GM21360 (cell line): ENCODE results near the gene TOM1L2.

Experiments
- ATAC-seq: cut with Tn5 transposase; IDR thresholded peaks from one replicate; pipeline ENCODE4 v1.9.1; 2021; ENCODE audit warnings: mild to moderate bottlenecking, moderate library complexity; ENCODE audit not compliant: unreplicated experiment

The TOM1L2 gene

DNA sequence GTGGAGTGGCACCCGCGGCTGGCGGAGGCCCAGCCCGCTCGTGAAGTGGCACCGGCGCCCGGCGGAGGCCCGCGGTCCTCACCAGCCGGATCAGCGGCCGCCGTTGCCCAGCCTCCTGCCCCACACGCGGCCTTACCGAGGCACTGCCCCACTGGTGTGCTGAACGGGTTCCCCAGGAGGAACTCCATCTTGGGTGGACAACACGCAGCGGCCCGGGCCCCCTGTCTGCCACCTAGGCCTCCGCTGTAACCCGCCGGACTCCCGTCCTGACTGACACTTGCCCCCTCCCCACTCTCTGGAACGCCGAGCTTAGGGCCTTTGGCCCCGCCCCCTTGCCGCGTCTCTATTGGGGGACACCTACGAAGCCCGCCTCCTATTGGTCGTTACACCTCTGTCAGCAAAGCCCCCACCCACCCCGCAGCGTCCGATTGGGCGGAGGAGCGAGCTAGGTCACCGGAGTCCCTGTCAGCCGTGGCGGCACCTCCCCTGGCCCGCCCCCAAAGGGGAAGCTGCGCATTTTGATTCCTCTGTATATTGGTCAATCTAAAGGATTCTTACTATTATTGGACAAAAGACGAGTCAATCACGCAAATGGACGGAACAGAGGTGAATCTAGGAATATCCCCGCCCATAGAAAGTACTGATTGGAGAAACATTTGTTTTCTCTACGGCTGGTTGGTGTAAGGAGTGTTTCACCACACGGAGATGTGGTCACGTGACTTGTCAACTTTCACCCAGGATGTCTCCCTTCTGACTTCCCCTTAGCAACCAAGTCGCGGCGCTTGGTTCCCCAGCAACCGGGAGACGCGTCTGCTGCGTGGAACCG, at the start of gene TOM1L2, which contains the start of gene DRC3:
TSS of gene TOM1L2 (minus strand) at position 275 of the 826 bp plus-strand sequence. CDS start at position 188, 87 bp downstream.
TSS of gene DRC3 (plus strand) at position 737 of the 826 bp plus-strand sequence. CDS start 4,737 bp downstream, outside the sequence.
- ATAC-seq, result peak; percentile 88

DNA sequence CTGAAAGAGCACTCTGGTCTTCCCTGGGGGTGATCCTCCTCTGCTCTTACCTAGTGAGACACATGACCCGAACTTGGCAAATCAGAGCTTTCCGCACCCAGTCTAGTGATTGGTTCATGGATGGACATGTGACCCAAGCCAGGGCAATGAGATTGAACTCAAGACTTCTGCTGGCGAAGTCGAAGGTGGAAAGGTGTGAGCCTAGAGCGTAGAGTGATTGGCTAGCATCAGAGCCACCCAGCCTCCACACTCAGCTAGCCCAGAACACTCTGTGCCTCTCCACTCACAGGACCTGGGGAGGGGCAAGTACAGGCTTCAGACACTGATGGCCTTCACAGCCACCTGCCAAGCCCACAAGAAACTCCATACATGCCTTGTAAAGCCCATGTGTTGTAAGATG, 49.2 kb upstream of the TOM1L2 start:
- no peak for ATAC-seq

DNA sequence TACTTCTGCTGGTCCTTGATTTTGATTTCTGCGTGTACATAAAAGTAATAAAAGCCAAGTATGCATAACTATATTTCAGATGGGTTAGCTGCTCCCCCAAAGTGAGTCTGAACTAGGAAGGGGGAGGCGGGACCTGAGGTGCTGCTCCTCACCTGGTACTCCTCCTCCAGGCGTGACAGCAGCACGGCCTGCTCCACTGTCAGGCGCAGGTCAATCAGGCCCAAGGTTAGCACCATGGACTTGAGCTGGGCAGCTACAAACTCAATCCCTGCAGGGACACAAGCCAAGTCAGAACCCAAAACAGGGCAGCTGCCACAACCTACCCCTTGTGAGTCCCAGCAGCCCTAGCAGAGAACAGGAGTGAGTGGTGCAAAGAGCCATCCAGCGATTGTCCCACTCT, 48.8 kb upstream of the TOM1L2 start:
- ATAC-seq, result no peak

DNA sequence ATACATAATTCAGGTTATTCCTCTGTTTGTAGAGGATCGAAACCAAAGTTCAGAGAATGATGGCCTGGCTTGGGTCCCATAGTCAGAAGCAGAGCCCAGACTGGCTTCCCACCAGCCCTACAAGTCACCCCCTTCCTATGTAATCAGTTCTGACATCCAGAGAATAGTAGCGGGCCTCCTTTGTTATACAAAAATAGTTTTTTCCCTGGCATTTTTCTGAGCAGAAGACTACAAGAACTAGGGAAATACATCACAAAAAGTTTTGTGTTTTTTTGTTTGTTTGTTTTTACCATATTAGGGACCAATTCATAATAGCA, 47.6 kb upstream of the TOM1L2 start:
- ATAC-seq, result no peak

DNA sequence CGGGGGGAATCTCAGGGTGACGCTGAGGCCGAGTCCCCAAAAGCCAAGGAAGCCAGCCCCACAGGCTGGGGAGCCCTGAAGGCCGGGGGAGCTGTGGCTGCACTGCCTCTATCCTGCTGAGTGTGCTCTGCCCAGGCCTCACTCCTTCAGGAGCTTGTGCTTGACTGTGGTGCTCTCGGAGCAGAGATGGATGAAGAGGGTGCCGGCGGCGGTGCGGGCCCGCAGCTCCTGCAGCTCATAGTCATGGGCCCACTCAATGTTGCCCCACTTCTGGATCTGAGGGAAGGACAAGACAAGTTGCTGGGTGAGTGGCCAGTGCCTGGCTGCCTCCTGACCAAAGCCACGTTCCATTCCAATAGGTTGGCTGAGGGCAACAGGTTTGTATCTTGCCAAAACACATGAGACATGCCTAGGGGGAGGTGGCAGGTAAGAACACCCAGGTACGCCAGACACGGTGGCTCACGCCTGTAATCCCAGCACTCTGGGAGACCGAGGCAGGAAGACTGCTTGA, 46.3 kb upstream of the TOM1L2 start:
- ATAC-seq, result no peak

DNA sequence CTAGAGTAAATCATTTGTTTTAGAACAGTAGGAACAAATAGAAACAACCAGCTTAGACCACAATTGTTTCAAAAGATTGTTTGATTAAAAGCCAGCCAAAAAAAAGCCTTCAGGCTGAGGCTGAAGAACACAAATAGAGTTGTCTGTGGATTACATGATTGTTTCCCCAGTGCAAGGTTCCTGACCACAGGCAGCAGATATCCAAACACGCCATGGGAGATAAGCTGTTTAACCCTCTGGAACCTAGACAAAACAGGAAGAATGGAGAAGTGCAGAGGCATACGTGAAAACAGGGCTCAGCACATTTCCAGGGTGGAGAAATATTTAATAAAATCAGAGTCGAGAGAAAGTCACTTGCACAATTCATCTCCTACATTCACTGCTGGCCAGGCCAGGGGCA, 45.8 kb upstream of the TOM1L2 start:
- ATAC-seq, result no peak

DNA sequence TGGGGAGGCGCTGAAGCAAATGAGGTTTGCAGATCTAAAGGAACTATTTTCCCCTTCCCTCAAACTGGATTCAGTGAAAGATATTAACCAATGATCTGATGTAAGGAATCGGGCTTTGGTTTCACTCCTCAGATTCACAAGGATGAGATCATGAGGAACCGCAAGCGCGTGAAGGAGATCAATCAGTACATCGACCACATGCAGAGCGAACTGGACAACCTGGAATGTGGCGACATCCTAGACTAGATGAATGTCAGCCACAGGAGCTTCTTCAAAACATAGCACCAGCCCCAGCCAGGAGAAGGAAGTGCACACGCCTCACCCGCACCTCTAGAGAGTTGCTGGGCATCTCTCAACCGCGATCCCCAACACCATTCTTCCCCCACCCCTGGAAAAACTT, 44.2 kb upstream of the TOM1L2 start:
- no peak for ATAC-seq

DNA sequence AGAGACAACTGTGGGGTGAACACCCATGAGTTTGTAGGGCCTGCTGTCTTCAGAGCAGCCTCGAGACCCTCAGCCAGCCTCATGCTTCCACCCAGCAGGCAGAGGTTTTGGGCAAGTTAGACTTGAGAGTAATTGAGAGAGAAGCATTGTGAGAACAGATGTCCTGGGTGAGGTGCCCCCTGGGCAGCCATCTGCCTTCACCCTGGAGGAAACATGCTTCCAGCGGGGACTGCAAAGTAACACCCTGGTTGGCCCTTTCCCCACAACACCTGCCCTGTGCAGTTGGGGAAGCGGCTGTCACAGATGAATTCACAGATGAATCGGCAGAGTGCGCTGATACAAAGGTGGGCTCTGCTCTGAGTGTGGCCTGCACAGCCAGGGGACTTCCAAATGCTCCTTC, 43.4 kb upstream of the TOM1L2 start:
- ATAC-seq, result no peak

DNA sequence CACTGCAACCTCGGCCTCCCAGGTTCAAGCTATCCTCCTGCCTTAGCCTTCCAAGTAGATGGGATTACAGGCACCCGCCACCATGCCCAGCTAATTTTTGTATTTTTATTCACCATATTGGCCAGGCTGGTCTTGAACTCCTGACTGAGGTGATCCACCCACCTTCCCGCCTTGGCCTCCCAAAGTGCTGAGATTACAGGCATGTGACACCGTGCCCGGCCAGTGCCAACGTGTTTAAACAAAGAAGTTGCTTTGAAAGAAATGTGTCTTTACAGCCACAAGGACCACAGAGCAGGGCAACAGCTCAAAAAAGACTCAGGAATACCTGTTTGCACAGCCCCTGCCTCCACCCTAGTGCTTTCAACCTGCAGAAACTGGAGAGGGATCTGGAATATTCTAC, 41.8 kb upstream of the TOM1L2 start:
- ATAC-seq, result no peak

DNA sequence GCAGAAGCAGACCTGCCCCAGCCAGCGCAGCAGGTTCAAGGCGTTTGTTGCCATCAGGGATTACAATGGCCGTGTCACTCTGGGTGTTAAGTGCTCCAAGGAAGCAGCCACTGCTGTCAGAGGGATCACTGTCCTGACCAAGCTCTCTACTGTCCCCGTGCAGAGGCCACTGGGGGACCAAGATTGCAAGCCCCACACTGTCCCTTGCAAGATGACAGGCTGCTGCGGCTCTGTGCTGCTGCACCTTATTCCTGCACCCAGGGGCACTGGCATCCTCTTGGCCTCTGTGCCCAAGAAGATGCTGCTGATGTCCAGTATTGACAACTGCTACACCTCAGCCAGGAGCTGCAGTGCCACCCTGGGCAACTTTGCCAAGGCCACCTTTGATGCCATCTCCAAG, 39.1 kb upstream of the TOM1L2 start:
- ATAC-seq, result no peak

DNA sequence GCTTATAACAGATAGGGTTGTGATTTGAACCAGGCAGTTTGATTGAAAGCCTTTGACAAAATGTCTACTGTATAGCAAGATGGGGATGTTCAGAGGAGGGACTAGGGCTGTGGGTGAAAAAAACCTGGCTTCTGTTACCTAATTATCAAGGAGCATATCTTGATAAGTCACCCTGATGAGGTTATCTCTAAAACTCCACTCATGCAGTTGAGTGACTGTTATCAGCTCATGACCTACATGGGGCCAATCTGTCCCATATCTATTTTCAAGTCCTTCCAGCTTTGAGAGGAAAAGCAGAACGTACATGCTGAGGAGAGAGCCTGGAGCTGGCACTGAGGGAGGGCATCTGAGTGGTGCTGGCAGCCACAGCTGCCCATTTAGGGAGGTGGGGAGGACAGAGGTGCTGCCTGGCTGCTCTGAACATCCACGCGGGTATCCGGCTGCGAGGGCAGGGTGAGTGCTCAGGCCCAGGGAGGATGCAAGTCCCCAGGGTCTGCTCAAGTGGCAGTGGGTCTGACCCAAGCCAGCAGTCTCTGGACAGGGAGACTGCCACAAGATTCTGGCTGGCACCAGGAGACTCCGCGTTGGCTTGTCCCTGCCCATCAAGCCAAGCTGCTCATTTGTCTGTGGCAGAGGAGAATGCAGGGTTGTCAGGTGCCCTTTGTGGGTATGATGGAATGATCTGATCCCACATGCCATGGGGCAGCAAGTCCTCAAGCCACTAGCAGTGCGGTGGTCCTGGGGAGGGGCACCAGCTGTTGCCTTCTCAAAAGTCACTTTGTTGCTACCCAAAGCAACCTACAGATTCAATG, 37.6 kb upstream of the TOM1L2 start:
- no peak for ATAC-seq

DNA sequence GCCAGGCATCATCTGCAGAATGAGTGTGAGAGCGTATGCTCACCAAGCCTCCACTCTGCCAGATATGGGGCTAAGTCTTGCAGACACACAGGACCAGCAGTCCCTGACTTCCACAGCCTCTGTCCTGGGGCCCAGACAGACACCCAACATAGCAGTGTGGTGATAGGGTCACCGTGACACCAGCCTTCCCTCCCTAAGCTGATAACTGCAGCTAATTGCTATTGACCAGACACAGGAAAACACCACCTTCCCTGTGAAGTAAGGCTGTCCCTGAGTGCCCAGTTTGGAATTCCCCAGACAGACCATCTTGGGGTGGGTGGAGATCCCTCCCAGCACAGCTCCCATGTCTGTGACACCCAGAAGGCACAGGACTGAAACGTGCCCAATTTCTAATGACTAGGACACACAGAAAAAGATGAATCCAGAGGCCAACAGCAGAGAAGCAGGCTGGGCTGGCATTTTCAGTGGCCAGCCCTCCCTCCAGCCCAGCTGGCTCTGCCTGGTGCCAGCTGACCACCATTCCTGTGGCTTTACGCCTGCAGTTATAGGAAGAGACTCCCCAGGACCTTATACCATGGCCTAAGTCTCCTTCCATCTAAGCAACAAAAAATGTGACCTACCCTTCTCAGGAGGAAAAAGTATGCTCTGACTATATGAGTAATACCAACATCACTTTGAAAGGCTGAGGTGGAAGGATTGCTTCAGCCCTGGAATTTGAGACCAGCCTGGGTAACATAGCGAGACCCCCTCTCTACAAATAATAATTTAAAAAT, 36.5 kb upstream of the TOM1L2 start:
- ATAC-seq, result no peak

DNA sequence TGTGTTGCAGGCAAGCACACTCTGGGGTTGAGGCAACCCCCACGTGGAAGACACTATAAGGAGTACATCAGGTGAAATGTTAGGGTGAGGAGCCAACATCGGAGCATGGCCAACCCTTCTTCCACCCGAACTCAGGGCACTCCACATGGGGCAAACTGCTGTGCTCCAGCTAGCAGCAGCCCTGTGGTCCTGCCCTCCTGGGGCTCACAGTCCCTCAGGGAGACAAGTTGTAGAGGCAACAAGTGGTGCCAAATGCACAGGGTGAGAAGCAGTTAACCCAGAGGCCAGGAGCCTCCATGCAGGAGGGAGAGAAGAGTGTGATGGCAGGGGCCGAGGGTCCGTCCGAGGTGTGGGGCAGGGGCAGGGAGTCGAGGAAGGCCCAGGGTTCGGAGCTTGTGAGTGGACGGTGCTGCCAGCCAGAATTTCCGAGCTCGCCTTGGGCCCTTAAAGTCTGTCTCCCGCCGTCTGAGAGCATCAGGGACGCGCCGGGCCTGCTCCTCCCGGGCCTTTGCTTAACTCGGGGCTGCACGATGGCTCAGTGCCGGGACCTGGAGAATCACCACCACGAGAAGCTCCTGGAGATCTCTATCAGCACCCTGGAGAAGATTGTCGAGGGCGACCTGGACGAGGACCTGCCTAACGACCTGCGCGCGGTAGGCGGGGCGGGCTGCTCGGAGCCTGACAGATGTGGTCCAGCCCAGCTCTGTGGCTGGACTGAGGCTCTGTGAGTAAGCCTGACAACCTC, 34.5 kb upstream of the TOM1L2 start:
- no peak for ATAC-seq

DNA sequence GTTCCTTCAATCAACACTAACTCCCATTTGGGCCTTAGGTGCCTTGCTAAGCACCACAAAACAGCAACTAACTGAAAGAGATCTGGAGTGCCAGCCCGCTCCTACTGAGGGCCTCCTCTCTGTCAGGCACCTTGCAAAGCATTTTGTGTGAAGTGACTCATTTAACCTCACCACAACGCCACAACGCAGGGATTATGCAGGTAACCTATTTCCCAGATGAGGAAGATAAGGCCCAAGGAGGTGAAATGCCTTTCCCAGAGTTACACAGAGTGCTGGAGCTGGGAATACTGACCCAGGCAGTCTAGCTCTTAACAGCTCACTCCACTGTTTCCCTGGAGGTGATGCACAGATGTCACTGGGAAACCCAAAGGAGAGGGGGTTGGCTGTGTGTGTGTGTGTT, 33.3 kb upstream of the TOM1L2 start:
- ATAC-seq, result no peak

DNA sequence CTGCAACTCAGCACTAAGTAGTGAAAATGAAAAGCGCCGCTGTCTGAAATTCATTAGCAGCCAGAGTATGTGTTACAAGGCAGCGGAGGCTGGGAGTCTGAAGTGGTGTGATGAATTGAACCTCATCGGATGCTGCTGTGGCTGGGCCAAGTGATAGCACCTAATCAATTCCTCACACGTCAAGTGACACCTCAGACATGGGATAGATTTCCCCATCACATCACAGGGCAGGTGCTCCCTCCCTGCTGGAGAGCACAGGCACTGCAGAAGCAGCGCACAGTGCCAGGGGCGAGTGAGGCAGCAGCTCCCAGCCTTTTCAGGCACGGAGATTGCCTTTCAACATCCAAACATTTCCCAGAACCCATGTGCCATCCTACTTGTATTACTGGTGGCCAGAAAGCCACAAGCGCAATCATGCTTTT, 32.7 kb upstream of the TOM1L2 start:
- no peak for ATAC-seq

DNA sequence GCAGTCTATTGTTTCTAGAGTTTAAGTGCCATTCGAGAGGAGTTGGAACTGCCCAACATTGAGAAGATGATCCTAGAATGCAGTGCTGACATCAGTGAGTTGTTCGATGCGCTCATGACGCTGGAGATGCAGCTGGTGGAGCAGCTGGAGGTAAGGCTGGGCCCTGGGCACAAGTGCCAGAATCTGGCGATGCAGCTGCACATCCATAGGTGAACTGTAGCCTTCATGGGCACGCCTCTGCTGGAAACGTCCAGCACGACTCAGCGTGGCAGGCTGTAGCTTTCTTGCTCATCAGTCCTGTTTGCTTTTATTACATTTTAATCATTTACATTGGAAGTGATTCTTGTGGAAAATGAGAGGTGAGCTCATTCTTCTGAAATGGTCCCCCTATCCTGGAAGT, 32.1 kb upstream of the TOM1L2 start:
- no peak for ATAC-seq

DNA sequence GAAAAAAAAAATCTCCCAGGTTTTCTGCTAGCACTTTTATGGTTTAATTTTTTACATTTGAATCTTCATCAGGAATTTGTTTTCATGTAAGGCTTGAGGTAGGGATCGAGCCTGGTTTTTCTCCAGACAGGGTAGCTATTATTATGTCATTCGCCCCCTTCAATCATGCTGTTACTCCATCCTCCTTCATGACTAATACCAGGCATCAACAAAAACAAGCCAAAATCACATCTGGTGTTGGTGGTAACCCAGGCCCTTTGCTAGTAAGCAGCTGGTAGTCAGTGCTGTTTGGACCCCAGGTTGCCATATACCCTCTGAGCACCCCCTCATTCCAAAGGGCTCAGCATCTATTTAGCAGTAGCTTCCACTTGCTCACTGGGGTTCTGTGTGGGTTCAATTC, 30.0 kb upstream of the TOM1L2 start:
- ATAC-seq, result no peak

DNA sequence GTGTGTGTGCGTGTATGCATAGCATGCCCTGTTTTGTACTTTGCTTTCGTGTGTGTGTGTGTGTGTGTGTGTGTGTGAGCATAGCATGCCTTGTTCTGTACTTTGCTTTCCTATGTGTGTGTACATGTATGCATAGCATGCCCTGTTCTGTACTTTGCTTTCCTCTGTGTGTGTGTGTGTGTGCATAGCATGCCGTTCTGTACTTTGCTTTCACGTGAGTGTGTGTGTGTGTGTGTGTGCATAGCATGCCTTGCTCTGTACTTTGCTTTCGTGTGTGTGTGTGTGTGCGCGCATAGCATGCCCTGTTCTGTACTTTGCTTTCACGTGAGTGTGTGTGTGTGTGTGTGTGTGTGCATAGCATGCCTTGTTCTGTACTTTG, 27.8 kb upstream of the TOM1L2 start:
- no peak for ATAC-seq

DNA sequence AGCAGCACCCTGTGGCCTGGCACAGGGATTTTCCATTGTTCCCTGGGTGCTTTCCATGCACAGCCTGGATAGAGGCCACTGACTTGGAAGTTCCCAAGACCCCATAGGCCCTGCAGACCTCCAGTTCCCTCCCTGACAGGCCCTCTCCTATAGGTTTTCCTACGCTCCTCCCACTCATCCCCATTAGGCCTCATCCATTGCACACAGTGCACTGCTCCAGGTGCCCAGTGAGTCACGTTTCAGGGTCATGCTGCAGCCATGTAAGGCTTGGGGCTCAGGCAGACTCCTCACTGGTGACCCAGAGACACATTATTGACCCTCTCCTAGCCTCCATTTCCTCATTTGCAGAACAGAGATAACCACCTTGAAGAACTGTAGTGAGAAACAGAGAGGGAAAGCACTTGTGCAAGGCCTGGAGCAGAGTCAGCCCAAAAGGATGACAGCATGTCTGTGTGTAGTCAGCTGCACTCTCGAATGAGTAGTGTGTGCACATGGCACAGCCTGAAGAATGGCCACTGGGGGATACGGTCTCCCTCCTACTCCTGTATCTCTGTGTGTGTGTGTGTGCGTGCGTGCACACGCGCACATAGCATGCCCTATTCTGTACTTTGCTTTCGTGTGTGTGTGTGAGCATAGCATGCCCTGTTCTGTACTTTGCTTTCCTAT, 27.3 kb upstream of the TOM1L2 start:
- no peak for ATAC-seq

DNA sequence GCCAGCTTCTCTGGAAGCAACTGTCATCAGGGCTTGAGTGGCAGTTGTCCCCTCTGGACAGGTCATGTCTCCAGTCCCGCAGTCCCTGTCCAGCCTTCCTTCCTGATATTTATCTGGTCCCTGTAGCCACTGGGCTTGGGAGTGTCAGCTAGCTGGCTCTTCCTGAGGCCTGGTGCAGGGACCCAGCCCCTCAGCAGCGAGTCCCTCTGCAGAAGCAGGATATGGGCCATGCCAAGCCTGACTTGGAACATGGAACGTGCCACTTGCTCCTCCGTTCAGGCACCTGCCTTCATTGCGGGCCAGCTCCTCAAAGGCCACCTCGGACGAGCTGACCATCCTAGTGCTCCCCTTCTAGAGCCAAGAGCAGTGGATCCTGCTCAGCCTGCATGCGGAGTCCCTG, 26.7 kb upstream of the TOM1L2 start:
- no peak for ATAC-seq
